Natural killer cell treated with Interleukin-12 subunit alpha and Interleukin-12 subunit beta and Interleukin-15 and Interleukin-18, amount 100 ng/mL, for 72 hours (primary cell): ENCODE results near the gene DYNLT3. TPM values are rescaled to one million over a fixed set of nuclear protein-coding genes. Genes with fewer than 3 reads are reported as not detected.

ENCODE experiments used
- ATAC-seq, 2 donors: fragments of 150-1000 bp; cut with Tn5 transposase in 1 of 2; sonication (Bioruptor Pico), chemical (Tn5 transposase) in 1 of 2; 2 replicates each; pipeline ENCODE4 v1.10.0; 2021
- DNase-seq: peaks from one replicate; pipeline ENCODE4 v3.0.0; 2022; ENCODE audit warnings: low spot score
- H3K27ac Mint-ChIP-seq, 2 donors: 1 replicate in 1 of 2; 2 replicates in 1 of 2; pipeline ENCODE4 v1.8.0; 2022; ENCODE audit warnings: mixed read lengths in 2 of 2, mild to moderate bottlenecking in 1 of 2, moderate library complexity in 1 of 2
- H3K27me3 Mint-ChIP-seq, 2 donors: 1 replicate in 1 of 2; 2 replicates in 1 of 2; pipeline ENCODE4 v1.8.0; 2022; ENCODE audit warnings: mixed read lengths in 2 of 2
- H3K36me3 Mint-ChIP-seq: one replicate; pipeline ENCODE4 v1.8.0; 2022; ENCODE audit warnings: mixed read lengths
- H3K4me1 Mint-ChIP-seq, 2 donors: 1 replicate in 1 of 2; 2 replicates in 1 of 2; pipeline ENCODE4 v1.8.0; 2022; ENCODE audit warnings: low read depth in 2 of 2, mixed read lengths in 2 of 2, mild to moderate bottlenecking in 1 of 2
- H3K4me3 Mint-ChIP-seq: one replicate; pipeline ENCODE4 v1.8.0; 2022; ENCODE audit warnings: mixed read lengths
- H3K9me3 Mint-ChIP-seq: 2 replicates; pipeline ENCODE4 v1.8.0; 2022; ENCODE audit warnings: mixed read lengths
- total RNA-seq, 2 donors: library from RNA; stranded (reverse); gene quantifications; one replicate each; pipeline ENCODE4 v1.2.3, GENCODE V29; 2022

The DYNLT3 gene, protein sequence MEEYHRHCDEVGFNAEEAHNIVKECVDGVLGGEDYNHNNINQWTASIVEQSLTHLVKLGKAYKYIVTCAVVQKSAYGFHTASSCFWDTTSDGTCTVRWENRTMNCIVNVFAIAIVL
- total RNA-seq = 10 to 100 TPM in 1 of 2 donors, 1 to 10 TPM in 1; 8.9 to 21.4 TPM

DNA sequence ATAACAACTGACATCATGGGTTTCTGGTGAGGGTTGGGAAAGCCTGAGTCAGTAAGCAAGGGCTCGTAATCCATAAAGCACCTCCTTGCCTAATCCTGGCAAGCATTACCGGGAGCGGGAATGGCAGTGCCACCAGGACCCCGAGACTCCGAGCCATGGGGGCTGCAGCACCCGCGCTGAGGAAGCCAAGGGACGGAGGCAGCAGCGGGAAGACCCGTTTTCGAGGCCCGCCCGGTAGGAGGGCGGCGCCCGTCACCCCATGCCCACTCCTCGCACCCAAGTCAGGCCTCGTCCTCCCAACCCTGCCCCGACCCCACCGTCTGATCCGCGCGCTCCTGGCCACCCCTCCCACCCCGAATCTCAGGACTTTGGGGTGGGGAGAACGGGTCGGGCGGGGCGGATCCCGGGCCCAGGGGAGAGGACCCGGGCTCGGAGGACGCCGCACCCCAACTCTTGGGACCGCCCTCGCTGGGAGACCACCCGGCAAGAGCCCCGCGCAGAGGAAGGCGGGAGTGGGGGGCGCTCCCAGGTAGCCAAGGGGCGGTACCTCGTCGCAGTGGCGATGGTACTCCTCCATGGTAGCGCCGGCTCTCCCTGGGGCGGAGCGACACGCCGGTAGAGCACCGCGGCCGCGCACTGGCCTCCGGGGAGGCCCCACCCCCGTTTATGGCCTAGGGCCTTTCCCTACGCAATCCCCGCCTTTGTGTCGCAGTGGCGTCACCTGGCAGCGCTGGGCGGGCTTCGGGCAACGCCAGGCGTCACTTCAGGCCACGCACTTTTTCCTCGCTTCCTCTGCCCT, at the start of gene DYNLT3:
Gene DYNLT3, minus strand, starts transcription at position 638 of the 799 bp plus-strand sequence. Its CDS starts 61 bp downstream, at position 577.
- Mint-ChIP-seq H3K4me3 (peak within 1 kb of the TSS; percentile 72), H3K9me3 (no peaks in the 10 kb centered on the region), H3K4me1 (peaks cover 0 to 10% of the 10 kb centered on the region in 2 donors), H3K36me3 (no peaks in the 10 kb centered on the region), H3K27ac (peak within 1 kb of the TSS; percentile 49 to 79), H3K27me3 (peaks cover 0 to 7% of the 10 kb centered on the region in 2 donors)
- DNase-seq (peak; percentile 89), ATAC-seq (peak; percentile 99 to 100)

DNA sequence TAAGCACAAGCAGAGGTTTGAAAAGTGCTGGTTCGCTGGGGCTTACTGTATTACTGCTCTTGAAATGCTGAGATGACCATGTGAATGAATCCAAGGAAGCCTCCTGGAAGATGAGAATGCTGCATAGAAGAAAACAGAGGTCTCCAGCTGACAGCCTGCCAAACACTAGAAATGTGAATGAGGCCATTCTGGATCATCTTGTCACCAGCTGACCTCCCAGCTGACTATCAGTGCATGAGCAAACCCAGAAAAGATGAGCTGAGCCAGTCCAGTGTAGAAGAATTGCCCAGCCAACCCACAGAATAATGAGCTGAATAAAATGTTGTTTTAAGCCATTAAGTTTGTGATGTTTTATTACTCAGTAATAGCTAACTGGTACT, 49.1 kb upstream of the DYNLT3 start:
- H3K36me3 Mint-ChIP-seq = no peaks in the 10 kb centered on the region

DNA sequence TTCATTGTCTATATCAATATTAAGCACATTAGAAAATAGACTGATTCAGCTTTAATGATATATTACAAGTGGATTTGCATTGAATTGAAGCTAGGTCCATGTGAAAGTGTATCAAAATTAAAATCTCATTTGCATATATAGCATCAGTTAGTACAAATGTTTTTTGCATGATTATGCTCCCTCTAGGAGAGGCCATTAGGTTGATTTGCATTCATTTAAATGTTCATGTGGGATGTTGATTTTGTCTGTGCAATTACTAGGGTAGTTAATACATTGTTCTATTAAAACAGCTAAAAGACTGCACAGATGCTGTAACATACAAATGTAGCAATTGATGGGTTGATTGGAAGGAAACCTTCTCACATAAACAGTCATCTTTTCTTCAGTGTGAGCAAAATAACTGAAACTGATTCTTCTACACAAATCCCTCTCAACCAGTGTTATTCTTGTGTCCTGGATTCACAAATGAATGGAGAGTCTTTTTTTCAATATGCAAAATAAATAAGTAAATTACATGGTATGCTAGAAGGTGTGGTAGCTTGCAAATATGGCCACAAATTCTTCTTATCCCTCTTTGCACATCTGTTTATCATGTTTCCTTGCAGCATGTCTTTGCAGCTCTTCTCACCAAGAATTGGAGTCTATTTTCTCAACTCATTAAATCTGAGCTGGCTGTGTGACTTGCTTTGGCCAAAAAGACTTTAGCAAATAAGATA, 48.6 kb upstream of the DYNLT3 start:
- Mint-ChIP-seq H3K9me3 (no peaks in the 10 kb centered on the region), H3K27ac (no peak overlapping the region), H3K36me3 (no peaks in the 10 kb centered on the region), H3K4me1 (no peaks in the 10 kb centered on the region), H3K27me3 (peaks cover 8 to 14% of the 10 kb centered on the region in 2 donors), H3K4me3 (no peak overlapping the region)
- DNase-seq = no peak
- ATAC-seq = no peak

More for the DNA sequence above, 49.1 kb upstream of the DYNLT3 start:
- H3K27me3 Mint-ChIP-seq = peaks cover 8 to 17% of the 10 kb centered on the region in 2 donors
- no peaks in the 10 kb centered on the region for H3K9me3 Mint-ChIP-seq
- no peak for ATAC-seq
- DNase-seq = no peak
- no peaks in the 10 kb centered on the region for H3K4me1 Mint-ChIP-seq
- no peak overlapping the region for H3K4me3 Mint-ChIP-seq
- no peak overlapping the region for H3K27ac Mint-ChIP-seq

DNA sequence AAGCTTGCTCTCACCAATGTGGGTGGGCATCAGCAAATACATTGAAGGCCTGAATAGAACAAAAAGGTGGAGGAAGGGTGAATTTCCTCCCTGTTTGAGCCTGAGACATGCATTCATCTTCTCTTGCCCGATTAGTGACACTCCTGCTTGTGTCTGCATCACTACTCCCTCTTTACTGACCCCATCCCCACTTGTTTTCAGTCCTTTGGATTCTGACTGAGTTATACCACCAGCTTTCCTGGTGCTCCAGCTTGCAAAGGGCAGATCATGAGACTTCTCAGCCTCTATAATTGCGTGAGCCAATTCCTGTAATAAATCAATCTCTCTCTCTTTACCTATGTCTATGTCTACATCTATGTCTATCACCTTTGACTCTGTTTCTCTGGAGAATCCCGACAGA, 47.4 kb upstream of the DYNLT3 start:
- ATAC-seq (no peak), DNase-seq (no peak)
- H3K36me3 Mint-ChIP-seq = no peaks in the 10 kb centered on the region
- H3K27me3 Mint-ChIP-seq = peaks cover 8 to 12% of the 10 kb centered on the region in 2 donors
- H3K27ac Mint-ChIP-seq = no peak overlapping the region
- no peaks in the 10 kb centered on the region for H3K4me1 Mint-ChIP-seq
- H3K9me3 Mint-ChIP-seq = no peaks in the 10 kb centered on the region
- H3K4me3 Mint-ChIP-seq = no peak overlapping the region

DNA sequence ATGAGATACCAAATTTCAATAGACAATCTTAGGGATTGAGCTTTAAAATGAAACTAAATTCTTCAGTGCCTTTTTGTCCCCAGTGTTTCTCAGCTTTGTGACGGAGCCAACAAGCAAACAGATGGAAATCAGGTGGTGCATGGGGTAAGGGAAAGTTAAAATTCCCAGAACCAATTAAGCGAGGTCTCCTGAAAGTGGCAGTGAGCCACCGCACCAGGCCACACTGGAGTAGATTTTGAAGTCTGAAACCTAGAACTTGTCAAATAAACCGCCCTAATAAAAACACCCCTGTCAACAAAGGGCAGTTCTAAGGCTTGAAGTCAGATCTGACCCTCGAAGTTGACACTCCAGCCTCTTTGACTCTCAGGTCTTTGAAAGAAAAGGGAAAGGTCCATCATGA, 40.6 kb upstream of the DYNLT3 start:
- Mint-ChIP-seq H3K36me3 (no peaks in the 10 kb centered on the region), H3K27ac (no peak overlapping the region), H3K4me3 (no peak overlapping the region), H3K4me1 (no peaks in the 10 kb centered on the region), H3K9me3 (no peaks in the 10 kb centered on the region), H3K27me3 (no peaks in the 10 kb centered on the region)
- ATAC-seq (no peak), DNase-seq (no peak)

DNA sequence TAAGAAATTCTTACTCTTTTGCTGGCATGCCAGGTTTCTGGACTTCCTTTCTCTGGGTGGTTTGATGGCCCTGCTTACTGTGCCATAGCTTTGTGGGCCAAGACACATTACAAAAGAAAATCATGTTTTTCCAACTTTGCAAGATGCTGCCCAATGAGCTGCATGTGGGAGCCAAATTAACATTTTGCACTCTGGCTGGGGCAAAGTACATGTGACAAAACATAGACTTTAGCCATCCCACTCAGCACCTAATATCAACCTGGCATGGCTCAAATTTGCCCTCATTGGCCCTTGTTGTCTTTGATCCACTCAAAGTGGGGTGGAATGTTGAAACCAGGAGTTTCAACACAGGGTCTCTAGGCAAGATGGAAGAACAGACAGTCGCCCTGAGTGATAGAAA, 40.0 kb upstream of the DYNLT3 start:
- no peak overlapping the region for H3K4me3 Mint-ChIP-seq
- ATAC-seq (no peak), DNase-seq (no peak)
- H3K27ac Mint-ChIP-seq = no peak overlapping the region
- H3K36me3 Mint-ChIP-seq = no peaks in the 10 kb centered on the region
- H3K27me3 Mint-ChIP-seq = peaks cover 1 to 3% of the 10 kb centered on the region in 2 donors
- H3K9me3 Mint-ChIP-seq = no peaks in the 10 kb centered on the region
- no peaks in the 10 kb centered on the region for H3K4me1 Mint-ChIP-seq

DNA sequence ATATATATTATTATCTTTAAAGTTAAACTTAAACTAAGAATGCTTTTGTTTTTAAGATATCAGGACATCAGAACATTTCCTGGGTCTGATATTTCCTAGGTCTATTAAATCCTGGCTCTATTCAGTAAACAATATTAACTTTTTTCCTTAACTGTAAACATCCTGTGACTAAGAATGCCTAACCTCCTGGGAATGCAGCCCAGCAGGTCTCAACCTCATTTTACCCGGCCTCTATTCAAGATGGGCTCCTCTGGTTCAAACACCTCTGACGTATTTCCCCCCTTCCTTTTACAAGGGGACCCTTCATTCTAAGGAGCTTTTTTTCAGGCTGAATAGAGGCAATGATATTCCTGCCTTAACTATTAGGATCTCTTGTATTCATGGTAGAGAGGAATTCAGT, 35.8 kb upstream of the DYNLT3 start:
- Mint-ChIP-seq H3K27ac (no peak overlapping the region), H3K4me3 (no peak overlapping the region), H3K27me3 (peaks cover 12 to 15% of the 10 kb centered on the region in 2 donors), H3K9me3 (no peaks in the 10 kb centered on the region), H3K4me1 (no peaks in the 10 kb centered on the region), H3K36me3 (no peaks in the 10 kb centered on the region)
- no peak for ATAC-seq
- no peak for DNase-seq

DNA sequence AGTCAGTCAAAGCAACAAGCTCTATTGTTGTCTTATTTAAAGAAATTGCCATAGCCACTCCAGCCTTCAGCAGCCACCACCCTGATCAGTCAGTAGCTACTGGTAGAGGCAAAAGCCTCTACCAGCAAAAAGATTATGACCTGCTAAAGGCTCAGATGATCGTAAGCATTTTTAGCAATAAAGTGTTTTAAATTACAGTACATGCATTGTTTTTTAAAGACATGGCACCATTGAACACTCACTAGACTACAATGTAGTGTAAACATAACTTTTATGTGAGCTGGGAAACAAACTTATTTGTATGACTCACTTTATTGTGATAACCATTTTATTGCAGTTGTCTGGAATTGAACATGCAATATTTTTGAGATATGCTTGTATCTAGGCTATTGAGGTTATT, 32.3 kb upstream of the DYNLT3 start:
- Mint-ChIP-seq H3K4me3 (no peak overlapping the region), H3K27ac (no peak overlapping the region), H3K9me3 (no peaks in the 10 kb centered on the region), H3K36me3 (no peaks in the 10 kb centered on the region), H3K4me1 (no peaks in the 10 kb centered on the region), H3K27me3 (peaks cover 16 to 25% of the 10 kb centered on the region in 2 donors)
- DNase-seq (no peak), ATAC-seq (no peak)

DNA sequence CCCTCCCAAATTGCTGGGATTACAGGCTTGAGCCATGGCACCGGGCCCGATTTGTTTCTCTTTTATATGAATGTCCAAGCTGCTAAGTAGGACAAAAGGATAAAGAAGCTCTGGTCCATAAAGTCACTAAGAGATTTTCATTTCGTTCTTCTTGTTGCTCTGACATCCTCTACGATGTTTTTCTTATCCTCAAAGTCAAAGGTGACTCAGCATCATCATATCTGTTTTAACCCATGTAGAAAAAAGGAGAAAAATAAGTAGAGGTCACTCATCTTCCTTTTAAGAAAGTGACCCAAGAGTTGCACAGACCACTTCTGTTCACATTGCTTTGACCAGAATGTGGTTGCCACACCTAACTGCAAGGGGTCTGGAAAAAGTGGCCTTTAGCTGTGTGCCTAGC, 29.3 kb upstream of the DYNLT3 start:
- ATAC-seq = no peak
- Mint-ChIP-seq H3K36me3 (no peaks in the 10 kb centered on the region), H3K27ac (no peak overlapping the region), H3K9me3 (no peaks in the 10 kb centered on the region), H3K27me3 (peaks cover 7 to 29% of the 10 kb centered on the region in 2 donors), H3K4me1 (no peaks in the 10 kb centered on the region), H3K4me3 (no peak overlapping the region)
- no peak for DNase-seq

DNA sequence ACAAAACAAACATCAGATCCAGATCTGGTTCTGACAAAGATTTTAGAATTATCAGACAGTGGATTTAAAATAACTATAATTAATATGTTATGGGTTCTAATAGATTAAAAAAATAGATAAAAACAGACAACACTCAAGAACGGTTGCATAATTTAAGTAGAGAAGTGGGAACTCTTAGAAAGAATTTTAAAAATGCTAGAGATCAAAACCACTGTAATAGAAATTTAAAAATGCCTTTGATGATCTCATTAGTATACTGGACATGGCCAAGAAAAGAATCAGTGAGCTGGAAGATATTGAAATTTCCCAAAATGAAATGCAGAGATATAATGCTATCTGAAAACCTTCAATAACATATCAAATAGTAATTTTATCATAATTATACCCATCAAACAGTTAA, 28.3 kb upstream of the DYNLT3 start:
- ATAC-seq = no peak

DNA sequence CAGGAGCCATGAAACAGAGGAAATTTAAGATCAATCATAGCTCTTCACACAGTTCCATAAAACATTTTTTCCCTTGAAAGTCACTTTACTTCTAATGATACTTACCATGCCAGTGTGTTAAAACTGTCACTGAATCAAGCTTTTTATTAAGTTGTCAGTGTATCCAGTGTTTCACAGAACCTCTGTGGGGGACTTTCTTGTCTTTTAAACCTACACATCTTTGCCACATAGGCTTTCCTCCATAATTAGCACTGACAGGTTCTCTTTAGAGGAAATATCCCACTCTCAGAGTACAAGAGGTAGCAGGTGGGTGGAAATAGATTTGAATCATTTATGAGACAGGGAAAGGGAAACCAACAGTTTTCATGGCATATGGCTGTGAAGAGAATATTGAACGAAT, 25.8 kb upstream of the DYNLT3 start:
- H3K4me1 Mint-ChIP-seq = no peaks in the 10 kb centered on the region
- ATAC-seq (no peak), DNase-seq (no peak)
- H3K27me3 Mint-ChIP-seq = peaks cover 16 to 32% of the 10 kb centered on the region in 2 donors
- H3K4me3 Mint-ChIP-seq = no peak overlapping the region
- H3K9me3 Mint-ChIP-seq = no peaks in the 10 kb centered on the region
- H3K36me3 Mint-ChIP-seq = peaks cover 10% of the 10 kb centered on the region
- no peak overlapping the region for H3K27ac Mint-ChIP-seq

More for the DNA sequence above, 28.3 kb upstream of the DYNLT3 start:
- Mint-ChIP-seq H3K4me1 (no peaks in the 10 kb centered on the region), H3K27me3 (peaks cover 7 to 27% of the 10 kb centered on the region in 2 donors), H3K27ac (no peak overlapping the region), H3K9me3 (no peaks in the 10 kb centered on the region), H3K4me3 (no peak overlapping the region), H3K36me3 (no peaks in the 10 kb centered on the region)
- DNase-seq = no peak

DNA sequence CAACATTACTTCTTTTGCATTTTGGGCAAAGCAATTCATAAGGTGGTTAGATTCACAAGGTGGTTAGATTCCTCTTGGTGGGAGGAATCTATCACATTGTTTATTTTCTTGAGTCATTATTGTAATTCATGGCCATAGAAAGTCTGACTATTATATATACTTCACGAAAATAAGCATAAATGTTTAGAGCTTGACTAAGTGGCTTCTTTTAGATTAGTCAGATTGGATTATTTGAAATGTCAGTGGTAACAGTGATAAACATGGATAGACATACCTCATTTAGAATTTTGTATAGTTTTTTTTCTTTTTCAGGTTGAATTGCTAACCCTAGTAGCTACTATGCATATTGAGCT, 24.9 kb upstream of the DYNLT3 start:
- Mint-ChIP-seq H3K4me1 (peaks cover 6 to 8% of the 10 kb centered on the region in 2 donors), H3K27me3 (peaks cover 11 to 28% of the 10 kb centered on the region in 2 donors), H3K9me3 (no peaks in the 10 kb centered on the region), H3K27ac (no peak overlapping the region), H3K36me3 (peaks cover 10% of the 10 kb centered on the region), H3K4me3 (no peak overlapping the region)
- DNase-seq (no peak), ATAC-seq (no peak)

DNA sequence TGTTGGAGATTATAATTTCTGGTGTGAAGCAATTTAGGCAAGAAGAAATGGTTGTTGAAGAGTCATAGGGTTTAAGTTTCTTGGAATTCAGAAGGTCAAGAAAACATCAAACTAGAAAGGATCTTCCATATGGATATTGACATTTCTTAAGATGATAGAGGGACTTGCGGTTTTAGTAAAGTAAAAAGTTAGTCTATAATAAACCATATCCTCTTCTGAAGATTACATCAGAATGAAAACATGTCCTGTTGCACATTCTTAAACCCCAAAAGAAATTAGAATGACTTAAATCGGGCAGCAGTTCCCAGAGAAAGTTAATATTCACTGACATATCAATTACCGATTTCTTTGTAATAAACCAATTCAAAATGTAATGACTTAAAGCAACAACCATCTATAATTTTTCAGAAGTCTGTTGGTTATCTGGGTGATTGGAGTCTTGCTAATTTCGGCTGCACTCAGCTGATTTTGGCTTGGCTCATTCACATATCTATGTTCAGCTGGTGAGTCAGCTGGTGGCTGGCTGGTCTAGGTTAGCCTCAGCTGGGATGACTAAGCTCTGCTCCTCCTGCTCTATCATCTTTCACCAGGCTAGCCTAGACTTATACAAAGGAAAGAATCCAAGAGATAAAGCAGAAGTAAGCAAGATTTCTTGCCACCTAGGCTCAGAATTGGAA, 24.4 kb upstream of the DYNLT3 start:
- H3K4me3 Mint-ChIP-seq = no peak overlapping the region
- H3K4me1 Mint-ChIP-seq = peaks cover 10 to 11% of the 10 kb centered on the region in 2 donors
- H3K27me3 Mint-ChIP-seq = peaks cover 11 to 26% of the 10 kb centered on the region in 2 donors
- peaks cover 10% of the 10 kb centered on the region for H3K36me3 Mint-ChIP-seq
- no peak overlapping the region for H3K27ac Mint-ChIP-seq
- DNase-seq (no peak), ATAC-seq (peak in 1 of 2 donors; percentile 75)
- peaks cover 3% of the 10 kb centered on the region for H3K9me3 Mint-ChIP-seq
